ENCODE data around the gene TTLL10. TPM values are rescaled to one million over a fixed set of nuclear protein-coding genes. Genes with fewer than 3 reads are reported as not detected.

The TTLL10 gene
- under 1 TPM in 2 of 4 donors, not detected in 2; 0.40 to 0.48 TPM for total RNA-seq

GRCh38 chr1:1173793-1174415, at the start of gene TTLL10:
Gene TTLL10 (plus strand): TSS chr1:1173880. CDS start chr1:1179216, 5,336 bp downstream.
- H3K36me3 ChIP-seq: no peaks in the 10 kb centered on the region
- DNase-seq: peak; percentile 40
- WGBS, 2 donors (ENCODE audit: low coverage in 1 of 2): 50% methylated on average over 33 of the region's 35 CpGs; no CpG with 5 or more reads in 1 of the 2 donors
- no peak for TF ChIP-seq EP300 (IDR thresholded peaks at IDR 0.05; ENCODE audit: low read depth)
- TF ChIP-seq CTCF (IDR thresholded peaks at IDR 0.05): no peak
- H3K4me1 ChIP-seq: peaks cover 0 to 8% (median 0%) of the 10 kb centered on the region in 4 donors
- no peak within 1 kb of the TSS for H3K4me3 ChIP-seq
- H3K27ac ChIP-seq: no peak within 1 kb of the TSS
- intact Hi-C loops (cut with DNase I; ENCODE audit: low total_unique reads): no loop called here
- in situ Hi-C loops (cut with MboI; ENCODE audit: low pct_ligation_motif_present in 1 of 4, low pct_unique_long_range_greater_than_20kb in 1 of 4, low sequenced_read_pairs in 3 of 4): no loop called here
- H3K9me3 ChIP-seq: no peaks in the 10 kb centered on the region
- H3K27me3 ChIP-seq: peaks cover 59% of the 10 kb centered on the region

GRCh38 chr1:1124508-1124785, 49.2 kb upstream of the TTLL10 start:
- in situ Hi-C loops (cut with MboI; ENCODE audit: low pct_ligation_motif_present in 1 of 4, low pct_unique_long_range_greater_than_20kb in 1 of 4, low sequenced_read_pairs in 3 of 4): loop anchor here in 1 of 4 donors (25.0 kb wide), 1 partner anchor 138 kb away; the partner anchor contains the start of gene UBE2J2
- peak overlapping the region in 2 of 4 donors; percentile 13 to 16 for H3K4me3 ChIP-seq
- WGBS, 2 donors (ENCODE audit: low coverage in 1 of 2): 70% methylated on average over 7 of the region's 7 CpGs; no CpG with 5 or more reads in 1 of the 2 donors

GRCh38 chr1:1124786-1125642, 48.7 kb upstream of the TTLL10 start:
- no peaks in the 10 kb centered on the region for H3K9me3 ChIP-seq
- H3K4me3 ChIP-seq: peak overlapping the region in 2 of 4 donors; percentile 13 to 16
- DNase-seq: peak; percentile 92
- H3K4me1 ChIP-seq: peaks cover 10 to 51% (median 39%) of the 10 kb centered on the region in 4 donors
- WGBS, 2 donors (ENCODE audit: low coverage in 1 of 2): 54% methylated on average over 28 of the region's 29 CpGs; no CpG with 5 or more reads in 1 of the 2 donors
- H3K36me3 ChIP-seq: no peaks in the 10 kb centered on the region
- intact Hi-C loops (cut with DNase I; ENCODE audit: low total_unique reads) (no loop called here), in situ Hi-C loops (cut with MboI; ENCODE audit: low pct_ligation_motif_present in 1 of 4, low pct_unique_long_range_greater_than_20kb in 1 of 4, low sequenced_read_pairs in 3 of 4) (loop anchor here in 1 of 4 donors (25.0 kb wide), 1 partner anchor 137 kb away; the partner anchor contains the start of gene UBE2J2)
- TF ChIP-seq POLR2A (IDR thresholded peaks at IDR 0.05) (peak; percentile 78), CTCF (IDR thresholded peaks at IDR 0.05) (no peak), POLR2AphosphoS5 (IDR thresholded peaks at IDR 0.05) (peak in 2 of 3 donors; percentile 78 to 82), EP300 (IDR thresholded peaks at IDR 0.05; ENCODE audit: low read depth) (peak; percentile 70)
- H3K27ac ChIP-seq: peak overlapping the region; percentile 84 to 93 (median 92)
- peaks cover 4% of the 10 kb centered on the region for H3K27me3 ChIP-seq

More at GRCh38 chr1:1124508-1124785, 49.2 kb upstream of the TTLL10 start:
- Histone ChIP-seq H3K27me3 (peaks cover 5% of the 10 kb centered on the region), H3K27ac (peak overlapping the region; percentile 84 to 93 (median 92)), H3K36me3 (no peaks in the 10 kb centered on the region), H3K4me1 (peaks cover 10 to 47% (median 39%) of the 10 kb centered on the region in 4 donors), H3K9me3 (no peaks in the 10 kb centered on the region)
- intact Hi-C loops (cut with DNase I; ENCODE audit: low total_unique reads): no loop called here
- DNase-seq: peak; percentile 72
- TF ChIP-seq EP300 (IDR thresholded peaks at IDR 0.05; ENCODE audit: low read depth) (no peak), POLR2AphosphoS5 (IDR thresholded peaks at IDR 0.05) (peak in 2 of 3 donors; percentile 21 to 25), POLR2A (IDR thresholded peaks at IDR 0.05) (no peak)

GRCh38 chr1:1125945-1126344, 47.7 kb upstream of the TTLL10 start:
- H3K27me3 ChIP-seq: no peaks in the 10 kb centered on the region
- TF ChIP-seq EP300 (IDR thresholded peaks at IDR 0.05; ENCODE audit: low read depth): no peak
- TF ChIP-seq POLR2AphosphoS5 (IDR thresholded peaks at IDR 0.05): peak in 2 of 3 donors; percentile 70 to 71
- TF ChIP-seq POLR2A (IDR thresholded peaks at IDR 0.05): peak; percentile 63
- peak; percentile 66 for DNase-seq
- H3K27ac ChIP-seq: peak overlapping the region; percentile 84 to 93 (median 92)
- intact Hi-C loops (cut with DNase I; ENCODE audit: low total_unique reads) (no loop called here), in situ Hi-C loops (cut with MboI; ENCODE audit: low pct_ligation_motif_present in 1 of 4, low pct_unique_long_range_greater_than_20kb in 1 of 4, low sequenced_read_pairs in 3 of 4) (no loop called here)
- peak overlapping the region in 2 of 4 donors; percentile 15 to 17 for H3K4me3 ChIP-seq
- no peaks in the 10 kb centered on the region for H3K9me3 ChIP-seq
- H3K4me1 ChIP-seq: peaks cover 10 to 58% (median 43%) of the 10 kb centered on the region in 4 donors
- H3K36me3 ChIP-seq: no peaks in the 10 kb centered on the region
- WGBS, 2 donors (ENCODE audit: low coverage in 1 of 2): 43% methylated on average over 18 of the region's 18 CpGs; no CpG with 5 or more reads in 1 of the 2 donors

Data from transverse colon (tissue), 4 donors.